ENCODE results near the gene PSG6. TPM values are rescaled to one million over a fixed set of nuclear protein-coding genes. Genes with fewer than 3 reads are reported as not detected.
"Not testable (repeated sequence)": the region's sequence is repeated elsewhere in the genome, so short reads cannot be mapped to it uniquely, and the experiment has no call there.

PSG6 gene
- total RNA-seq, result not detected
- long read RNA-seq, result 0 reads

- ATAC-seq; intact Hi-C loops (cut with micrococcal nuclease); DNase-seq: not testable (repeated sequence)
These were observed at the start of gene PSG6 for GRCh38 chr19:42917634-42918033. PSG6 (minus strand) TSS chr19:42917894; CDS start chr19:42917792, 102 bp downstream.

DNA sequence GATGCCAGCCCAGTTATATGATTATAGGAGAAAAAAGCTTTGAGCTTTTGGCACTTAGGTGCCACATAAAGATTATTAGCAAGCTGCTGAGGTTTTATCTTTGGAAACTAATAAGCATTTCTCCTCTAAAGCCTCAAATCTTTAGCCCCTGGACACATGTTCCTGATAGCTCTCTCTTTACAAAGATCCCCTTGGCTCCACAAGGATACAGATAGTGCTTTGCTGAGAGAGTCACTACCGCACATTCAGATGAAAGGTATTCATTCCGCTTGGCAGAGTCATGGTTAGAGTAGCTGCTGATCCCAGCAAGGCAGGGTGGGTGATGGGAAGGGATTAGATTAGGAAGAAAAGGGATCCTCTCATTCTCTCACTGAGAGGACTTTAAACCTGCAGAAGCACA, 47.5 kb upstream of the PSG6 start:
- DNase-seq (no peak), ATAC-seq (no peak)
- intact Hi-C loops (cut with micrococcal nuclease), result no loop called here

- ATAC-seq (no peak), DNase-seq (no peak)
- intact Hi-C loops (cut with micrococcal nuclease), result no loop called here
These were observed 43.4 kb upstream of the PSG6 start for GRCh38 chr19:42961119-42961518.

- ATAC-seq; DNase-seq; intact Hi-C loops (cut with micrococcal nuclease): not testable (repeated sequence)
These were observed 34.4 kb upstream of the PSG6 start for GRCh38 chr19:42952126-42952525.

DNA sequence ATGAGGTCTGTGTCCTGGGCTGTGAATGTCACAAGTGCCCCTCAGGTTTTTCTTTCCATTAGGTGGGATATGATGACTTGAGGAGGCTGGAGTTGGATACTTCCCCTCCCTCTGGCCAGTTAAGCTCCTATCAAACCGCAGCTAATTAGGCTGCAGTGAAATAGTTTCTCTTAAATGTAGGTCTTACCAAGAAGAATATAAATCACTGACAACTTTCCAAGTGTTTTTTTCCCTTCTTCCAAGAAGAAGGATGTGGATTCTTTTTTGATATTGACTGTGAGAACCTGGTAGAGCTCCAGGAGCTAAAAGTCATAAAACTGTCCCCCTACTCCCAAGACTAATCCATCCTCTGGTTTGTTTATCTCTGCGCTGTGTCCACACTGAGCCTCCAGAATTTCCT, 33.8 kb upstream of the PSG6 start:
- DNase-seq; intact Hi-C loops (cut with micrococcal nuclease); ATAC-seq: not testable (repeated sequence)

DNA sequence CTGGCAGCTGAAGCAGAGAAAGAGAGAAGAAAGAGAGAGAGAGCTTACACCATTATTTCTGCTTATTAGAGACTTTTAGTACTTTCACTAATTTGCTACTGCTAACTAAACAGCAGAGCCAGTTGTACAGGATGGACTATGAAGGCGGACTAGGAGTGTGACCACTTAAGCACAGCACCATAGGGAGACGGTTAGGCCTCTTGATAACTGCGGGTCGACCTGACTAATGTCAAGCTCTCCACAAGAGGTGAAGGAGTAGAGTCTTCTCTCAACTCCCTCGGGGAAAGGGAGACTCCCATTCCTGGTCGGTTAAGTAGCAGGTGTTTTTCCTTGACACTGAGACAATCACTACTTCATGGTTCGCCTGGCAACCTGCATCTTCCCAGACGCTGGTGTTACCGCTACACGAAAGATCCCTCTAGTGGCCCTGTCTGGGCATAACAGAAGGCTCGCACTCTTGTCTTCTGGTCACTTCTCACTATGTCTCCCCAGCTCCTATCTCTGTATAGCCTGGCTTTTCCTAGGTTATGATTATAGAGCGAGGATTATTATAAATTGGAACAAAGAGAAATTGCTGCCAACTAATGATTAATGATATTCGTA, 24.6 kb upstream of the PSG6 start:
- no peak for DNase-seq
- ATAC-seq, result no peak
- intact Hi-C loops (cut with micrococcal nuclease), result no loop called here

GRCh38 chr19:42937107-42937506, 19.4 kb upstream of the PSG6 start, which contains the start of gene PSG7:
PSG7 (minus strand) TSS chr19:42937207; CDS start chr19:42937076, 131 bp downstream.
- ATAC-seq; DNase-seq; intact Hi-C loops (cut with micrococcal nuclease): not testable (repeated sequence)

DNA sequence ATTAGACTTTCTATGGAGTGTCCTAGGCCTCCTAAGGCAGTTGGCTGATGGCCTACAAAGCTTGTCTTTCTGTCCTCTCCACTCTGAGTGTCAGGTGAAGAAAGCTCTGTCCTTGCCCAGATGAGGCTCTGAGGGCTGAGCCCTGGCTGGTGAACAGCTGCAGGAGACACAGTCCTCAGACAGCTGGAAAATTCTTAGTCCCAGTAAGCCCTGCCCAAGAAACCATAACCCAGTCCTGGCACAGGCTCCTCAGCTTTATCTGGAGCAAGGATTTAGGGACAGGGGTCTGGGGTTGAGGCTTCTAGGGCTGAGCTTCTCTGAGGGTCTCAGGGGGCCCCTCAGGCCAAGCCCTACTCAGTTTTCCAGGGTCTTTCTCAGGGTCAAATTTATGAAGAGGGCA, 17.0 kb upstream of the PSG6 start:
- intact Hi-C loops (cut with micrococcal nuclease); DNase-seq; ATAC-seq: not testable (repeated sequence)

- not testable (repeated sequence) for ATAC-seq
These were observed 16.5 kb upstream of the PSG6 start for GRCh38 chr19:42934183-42934582.

GRCh38 chr19:42933412-42933811, 15.7 kb upstream of the PSG6 start:
- ATAC-seq; intact Hi-C loops (cut with micrococcal nuclease); DNase-seq: not testable (repeated sequence)

More at GRCh38 chr19:42934183-42934582, 16.5 kb upstream of the PSG6 start:
- intact Hi-C loops (cut with micrococcal nuclease); DNase-seq: not testable (repeated sequence)

DNA sequence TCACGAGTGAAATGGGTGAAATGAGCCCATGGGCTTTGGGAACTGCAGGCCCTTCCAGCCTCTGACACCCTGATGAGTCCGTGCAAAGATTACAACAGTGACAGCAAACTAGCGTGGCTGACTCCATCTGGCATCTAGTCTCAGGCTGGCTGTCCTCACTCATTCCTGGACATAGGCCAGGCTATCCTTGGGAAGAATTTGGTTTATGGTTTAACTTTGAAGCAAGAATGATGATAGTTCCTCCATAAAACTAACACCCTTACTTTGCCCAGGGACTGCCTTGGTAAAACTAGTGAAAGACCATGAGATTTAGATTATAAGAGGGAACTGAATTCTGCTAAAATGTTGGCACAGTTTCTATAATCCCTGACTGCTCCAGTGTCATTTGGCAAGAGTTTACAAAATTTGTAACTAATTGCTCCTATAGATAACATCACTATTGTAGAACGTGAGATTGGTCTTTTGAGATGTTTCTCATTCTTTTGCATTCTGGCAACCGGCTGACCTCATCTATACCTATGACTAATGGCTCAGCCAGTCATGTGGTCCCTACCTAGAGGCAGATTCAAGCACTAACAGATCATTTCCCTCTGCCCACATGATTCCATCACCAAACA, 14.9 kb upstream of the PSG6 start:
- ATAC-seq; DNase-seq; intact Hi-C loops (cut with micrococcal nuclease): not testable (repeated sequence)

GRCh38 chr19:42930214-42930613, 12.5 kb upstream of the PSG6 start:
- peak; percentile 37 for DNase-seq
- intact Hi-C loops (cut with micrococcal nuclease); ATAC-seq: not testable (repeated sequence)

DNA sequence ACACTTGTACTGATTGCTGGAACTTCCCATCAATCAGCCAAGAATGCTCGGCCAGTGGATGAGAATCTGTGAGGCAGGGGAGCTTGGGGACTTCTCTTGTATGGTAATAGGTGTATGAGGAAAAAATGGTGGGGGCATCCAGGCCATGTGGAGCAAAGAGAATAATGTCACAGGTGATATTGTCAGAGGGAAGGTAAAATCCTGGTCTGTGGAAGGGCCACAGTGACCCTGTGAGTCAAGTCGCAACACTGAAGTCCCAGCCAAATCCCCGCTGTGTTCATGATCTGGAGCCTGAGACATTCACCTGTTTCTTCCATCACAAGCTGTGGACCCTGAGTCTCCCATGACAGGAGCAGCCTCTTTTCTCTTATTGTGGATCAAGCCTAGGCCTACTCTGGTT, 11.2 kb upstream of the PSG6 start:
- intact Hi-C loops (cut with micrococcal nuclease), result no loop called here
- no peak for ATAC-seq

GRCh38 chr19:42926781-42927180, 9.1 kb upstream of the PSG6 start:
- intact Hi-C loops (cut with micrococcal nuclease), result no loop called here
- DNase-seq, result no peak
- ATAC-seq, result no peak

More for the DNA sequence above, 11.2 kb upstream of the PSG6 start:
- no peak for DNase-seq

GRCh38 chr19:42923106-42923505, 5.4 kb upstream of the PSG6 start:
- DNase-seq, result peak; percentile 34
- intact Hi-C loops (cut with micrococcal nuclease); ATAC-seq: not testable (repeated sequence)

GRCh38 chr19:42920971-42921370, 3.3 kb upstream of the PSG6 start:
- ATAC-seq; DNase-seq; intact Hi-C loops (cut with micrococcal nuclease): not testable (repeated sequence)

GRCh38 chr19:42919757-42920079, 2.0 kb upstream of the PSG6 start:
- intact Hi-C loops (cut with micrococcal nuclease), result no loop called here
- DNase-seq (no peak), ATAC-seq (no peak)

DNA sequence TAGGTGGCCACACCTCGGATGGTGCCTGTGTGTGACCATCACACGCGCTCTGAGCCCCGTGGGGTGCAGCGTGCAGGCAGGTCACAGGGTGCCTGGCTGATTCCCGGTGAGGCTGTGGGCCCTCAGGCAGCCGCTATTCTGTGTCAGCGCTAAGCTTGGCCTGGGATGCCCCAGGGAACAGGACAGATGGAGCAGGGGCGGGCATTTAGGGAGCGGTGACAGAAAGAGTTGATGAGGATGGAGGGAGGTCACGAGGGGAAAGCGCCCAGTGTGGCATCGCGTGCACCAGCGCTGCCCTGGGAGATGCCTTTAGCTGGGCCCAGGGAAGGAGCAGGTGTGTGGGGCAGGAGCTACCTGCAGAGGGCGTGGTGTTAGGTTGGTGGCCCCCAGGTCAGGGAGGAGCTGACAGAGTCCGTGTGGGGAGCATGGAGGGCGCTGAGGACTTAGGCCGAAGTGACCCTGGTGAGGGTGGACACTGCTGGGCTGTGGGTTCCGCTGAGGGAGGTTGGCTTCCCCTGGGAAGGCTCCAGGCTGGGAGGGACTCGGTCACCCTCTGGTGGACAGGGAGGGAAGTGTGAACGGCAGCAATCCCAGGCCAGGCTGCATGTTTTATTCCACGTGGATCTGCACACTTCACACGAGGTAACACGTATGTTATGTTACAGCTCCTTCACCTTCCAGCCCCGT, 1.5 kb upstream of the PSG6 start:
- DNase-seq; intact Hi-C loops (cut with micrococcal nuclease); ATAC-seq: not testable (repeated sequence)

DNA sequence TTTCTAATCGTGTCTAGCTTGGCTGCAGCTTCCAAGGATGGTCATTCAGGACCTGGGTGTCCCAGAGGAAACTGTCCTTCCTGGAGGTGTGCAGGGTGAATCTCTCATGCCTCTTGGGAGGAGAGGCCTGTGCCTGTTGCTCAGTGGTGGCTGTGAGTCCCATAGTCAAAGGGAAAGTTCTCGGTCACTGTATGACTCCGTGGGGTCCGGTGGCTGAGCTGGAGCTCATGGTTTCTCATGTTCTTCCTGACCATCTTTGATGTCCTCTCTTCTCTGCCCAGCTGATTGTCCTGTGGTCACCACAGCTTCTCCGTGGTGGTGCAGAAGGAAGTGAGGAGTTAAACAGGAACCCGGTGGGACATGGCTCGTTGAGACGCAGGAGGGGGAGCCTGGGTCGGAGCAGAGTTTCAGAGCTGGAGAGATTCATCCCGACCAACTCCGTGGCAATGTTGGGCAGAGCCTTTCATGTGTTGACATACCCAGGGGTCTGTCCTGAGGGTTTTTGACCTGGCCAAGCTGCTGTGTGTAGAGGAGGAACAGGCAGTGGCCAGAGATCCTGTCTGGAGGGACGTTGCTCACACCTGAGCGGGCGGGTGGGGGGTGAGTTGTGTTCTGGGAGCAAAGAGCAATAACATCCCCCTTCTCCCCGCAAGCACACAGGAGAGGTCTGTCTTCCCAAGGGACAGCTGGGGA, 829 bp upstream of the PSG6 start:
- DNase-seq; intact Hi-C loops (cut with micrococcal nuclease); ATAC-seq: not testable (repeated sequence)

All from left ventricle myocardium superior (tissue), 1 donor.